ENCODE data around the gene YTHDF1.

YTHDF1 gene

GRCh38 chr20:63192721-63193120 lies 23.2 kb downstream of the YTHDF1 start:
- no peak for DNase-seq (ENCODE audit: low read depth in 2 of 2)
- TF ChIP-seq CTCF (IDR thresholded peaks at IDR 0.05; ENCODE audit: low read depth, low read length), result no peak
- no peak overlapping the region for H3K4me3 ChIP-seq (replicated peaks in 1 of 2; ENCODE audit: low read depth in 2 of 2, low read length in 2 of 2)

DNA sequence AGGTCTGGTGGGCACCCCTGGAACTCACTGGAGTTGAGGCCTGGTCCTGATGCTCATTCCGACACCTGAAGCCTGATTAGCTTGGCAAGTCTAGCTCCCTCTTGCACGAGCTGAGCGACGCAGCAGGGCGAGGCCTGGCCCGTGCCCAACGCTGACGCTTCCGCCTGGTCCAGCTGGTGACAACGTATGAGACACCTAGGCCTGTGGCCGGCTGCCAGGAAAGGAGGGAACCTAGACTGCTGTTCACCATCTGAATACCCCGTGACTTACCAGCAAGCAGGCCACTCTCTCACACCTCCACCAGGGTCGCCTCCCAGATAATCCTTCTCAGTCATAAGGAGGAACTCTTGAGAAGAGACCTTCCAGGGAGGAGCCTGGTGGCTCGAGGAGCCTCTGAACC lies 24.5 kb downstream of the YTHDF1 start:
- peak in 1 of 2 donors; percentile 37 for DNase-seq (ENCODE audit: low read depth in 2 of 2)
- H3K4me3 ChIP-seq (replicated peaks in 1 of 2; ENCODE audit: low read depth in 2 of 2, low read length in 2 of 2), result no peak overlapping the region
- no peak for TF ChIP-seq CTCF (IDR thresholded peaks at IDR 0.05; ENCODE audit: low read depth, low read length)

DNA sequence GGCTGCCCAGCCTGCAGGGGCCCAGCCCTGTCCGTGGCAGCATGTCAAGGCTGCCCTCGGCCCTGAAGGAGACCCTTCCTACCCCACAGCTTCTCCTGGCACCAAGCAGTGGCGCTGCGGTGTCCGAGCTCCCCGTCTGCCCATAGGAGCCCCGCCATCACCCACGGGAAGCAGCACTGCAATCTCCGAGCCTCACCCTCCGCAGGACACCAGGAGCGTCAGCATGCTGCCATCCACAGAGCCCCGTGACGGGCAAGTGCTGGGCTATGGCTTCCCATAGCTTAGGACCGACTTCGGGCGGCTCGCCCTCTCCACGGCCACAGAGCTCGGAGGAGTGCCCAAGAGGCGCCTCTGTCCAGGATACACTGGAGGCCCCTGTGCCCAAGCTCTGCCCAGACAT lies 25.1 kb downstream of the YTHDF1 start:
- no peak overlapping the region for H3K4me3 ChIP-seq (replicated peaks in 1 of 2; ENCODE audit: low read depth in 2 of 2, low read length in 2 of 2)
- DNase-seq (ENCODE audit: low read depth in 2 of 2), result no peak
- no peak for TF ChIP-seq CTCF (IDR thresholded peaks at IDR 0.05; ENCODE audit: low read depth, low read length)

- no peak for TF ChIP-seq CTCF (IDR thresholded peaks at IDR 0.05; ENCODE audit: low read depth, low read length)
- no peak for DNase-seq (ENCODE audit: low read depth in 2 of 2)
These were observed 25.9 kb downstream of the YTHDF1 start for GRCh38 chr20:63189846-63190559.

GRCh38 chr20:63189322-63189642 lies 26.6 kb downstream of the YTHDF1 start:
- no peak for DNase-seq (ENCODE audit: low read depth in 2 of 2)
- H3K4me3 ChIP-seq (replicated peaks in 1 of 2; ENCODE audit: low read depth in 2 of 2, low read length in 2 of 2), result no peak overlapping the region
- no peak for TF ChIP-seq CTCF (IDR thresholded peaks at IDR 0.05; ENCODE audit: low read depth, low read length)

More at GRCh38 chr20:63189846-63190559, 25.9 kb downstream of the YTHDF1 start:
- H3K4me3 ChIP-seq (replicated peaks in 1 of 2; ENCODE audit: low read depth in 2 of 2, low read length in 2 of 2), result no peak overlapping the region

- TF ChIP-seq CTCF (IDR thresholded peaks at IDR 0.05; ENCODE audit: low read depth, low read length), result no peak
- DNase-seq (ENCODE audit: low read depth in 2 of 2), result no peak
- no peak overlapping the region for H3K4me3 ChIP-seq (replicated peaks in 1 of 2; ENCODE audit: low read depth in 2 of 2, low read length in 2 of 2)
These were observed 27.1 kb downstream of the YTHDF1 start for GRCh38 chr20:63188641-63189321.

DNA sequence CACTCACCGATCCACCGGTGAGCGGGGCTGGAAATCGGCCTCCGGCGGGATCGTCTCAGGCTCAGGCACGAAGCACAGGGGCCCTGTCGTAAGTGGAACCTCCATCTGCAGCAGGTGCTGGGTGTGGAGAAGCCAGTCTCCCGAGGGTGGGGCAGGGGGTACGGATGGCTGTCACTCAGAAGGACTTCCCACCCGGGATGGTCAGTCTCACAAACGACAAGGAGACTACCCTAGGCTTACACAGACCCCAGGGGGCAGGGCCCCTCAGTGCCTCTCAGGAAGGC lies 27.8 kb downstream of the YTHDF1 start:
- no peak for DNase-seq (ENCODE audit: low read depth in 2 of 2)
- no peak overlapping the region for H3K4me3 ChIP-seq (replicated peaks in 1 of 2; ENCODE audit: low read depth in 2 of 2, low read length in 2 of 2)
- no peak for TF ChIP-seq CTCF (IDR thresholded peaks at IDR 0.05; ENCODE audit: low read depth, low read length)
